IMR-90 (cell line): ENCODE data around the gene ZNF827. TPM values are rescaled to one million over a fixed set of nuclear protein-coding genes. Genes with fewer than 3 reads are reported as not detected.

Source experiments
- FOS ChIP-seq: fragments of 150-350 bp; IDR thresholded peaks from 2 replicates; pipeline ENCODE4 v1.6.1; 2016; ENCODE audit warnings: low read depth, low read length
- polyA plus RNA-seq, 3 experiments: library from polyadenylated mRNA; depleted of rRNA; stranded (reverse); fragments of >200 nt; gene quantifications; 2 replicates each; pipeline ENCODE4 v1.2.3, GENCODE V29; 2012; ENCODE audit warnings: low replicate concordance in 1 of 3
- total RNA-seq: library from RNA; depleted of rRNA; stranded (reverse); fragments of >200 nt; gene quantifications from 2 replicates; pipeline ENCODE4 v1.2.3, GENCODE V29; 2012
- TF ChIP-seq, protein P1 (sequence below): conservative IDR thresholded peaks from 2 replicates; pipeline ENCODE4 v1.5.1; 2012; ENCODE audit warnings: mild to moderate bottlenecking, low read depth, low read length, improper control_type of control experiment

Gene ZNF827
- total and polyA plus RNA-seq, 2 of the 4 experiments (the other 2 are of a cell fraction), result 6.6 to 31.7 TPM

- TF ChIP-seq, protein P1, sequence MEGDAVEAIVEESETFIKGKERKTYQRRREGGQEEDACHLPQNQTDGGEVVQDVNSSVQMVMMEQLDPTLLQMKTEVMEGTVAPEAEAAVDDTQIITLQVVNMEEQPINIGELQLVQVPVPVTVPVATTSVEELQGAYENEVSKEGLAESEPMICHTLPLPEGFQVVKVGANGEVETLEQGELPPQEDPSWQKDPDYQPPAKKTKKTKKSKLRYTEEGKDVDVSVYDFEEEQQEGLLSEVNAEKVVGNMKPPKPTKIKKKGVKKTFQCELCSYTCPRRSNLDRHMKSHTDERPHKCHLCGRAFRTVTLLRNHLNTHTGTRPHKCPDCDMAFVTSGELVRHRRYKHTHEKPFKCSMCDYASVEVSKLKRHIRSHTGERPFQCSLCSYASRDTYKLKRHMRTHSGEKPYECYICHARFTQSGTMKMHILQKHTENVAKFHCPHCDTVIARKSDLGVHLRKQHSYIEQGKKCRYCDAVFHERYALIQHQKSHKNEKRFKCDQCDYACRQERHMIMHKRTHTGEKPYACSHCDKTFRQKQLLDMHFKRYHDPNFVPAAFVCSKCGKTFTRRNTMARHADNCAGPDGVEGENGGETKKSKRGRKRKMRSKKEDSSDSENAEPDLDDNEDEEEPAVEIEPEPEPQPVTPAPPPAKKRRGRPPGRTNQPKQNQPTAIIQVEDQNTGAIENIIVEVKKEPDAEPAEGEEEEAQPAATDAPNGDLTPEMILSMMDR, result no peak
- TF ChIP-seq FOS, result no peak
These were observed 532 bp downstream of the ZNF827 start (continued) for GRCh38 chr4:145937971-145938611.
